KG1 (cell line): ENCODE data around the gene TBX10.
"Not testable (repeated sequence)": the region's sequence is repeated elsewhere in the genome, so short reads cannot be mapped to it uniquely, and the experiment has no call there.

Source experiments
- DNase-seq: peaks from one replicate; lab custom pipeline; 2025; lab: John Stamatoyannopoulos, UW

The TBX10 gene

GRCh38 chr11:67639438-67639859, at the start of gene TBX10:
Gene TBX10 (minus strand): TSS chr11:67639763. CDS start chr11:67639472, 291 bp downstream.
- DNase-seq: no peak

- DNase-seq: no peak
Observed at GRCh38 chr11:67689178-67689577, 49.6 kb upstream of the TBX10 start.

- DNase-seq: no peak
Observed at GRCh38 chr11:67687986-67688385, 48.4 kb upstream of the TBX10 start.

- not testable (repeated sequence) for DNase-seq
Observed at GRCh38 chr11:67685641-67686332, 46.2 kb upstream of the TBX10 start.

GRCh38 chr11:67682126-67683034, 42.8 kb upstream of the TBX10 start:
- DNase-seq: not testable (repeated sequence)

GRCh38 chr11:67680696-67681470, 41.3 kb upstream of the TBX10 start:
- no peak for DNase-seq

GRCh38 chr11:67675058-67675747, 35.6 kb upstream of the TBX10 start:
- DNase-seq: no peak

- no peak for DNase-seq
Observed at GRCh38 chr11:67674442-67674871, 34.9 kb upstream of the TBX10 start, which contains the start of gene ALDH3B2. Gene ALDH3B2 (minus strand): TSS chr11:67674623. CDS start chr11:67666935, 7,688 bp downstream.

GRCh38 chr11:67673902-67674301, 34.3 kb upstream of the TBX10 start:
- no peak for DNase-seq

GRCh38 chr11:67673358-67673757, 33.8 kb upstream of the TBX10 start:
- DNase-seq: no peak

- DNase-seq: no peak
Observed at GRCh38 chr11:67671211-67671520, 31.6 kb upstream of the TBX10 start.

GRCh38 chr11:67670316-67671210, 31.0 kb upstream of the TBX10 start:
- no peak for DNase-seq

GRCh38 chr11:67668192-67668551, 28.6 kb upstream of the TBX10 start:
- DNase-seq: no peak

- DNase-seq: no peak
Observed at GRCh38 chr11:67667490-67668191, 28.1 kb upstream of the TBX10 start.

GRCh38 chr11:67666676-67667489, 27.3 kb upstream of the TBX10 start:
- no peak for DNase-seq

GRCh38 chr11:67666303-67666645, 26.7 kb upstream of the TBX10 start:
- no peak for DNase-seq

- DNase-seq: no peak
Observed at GRCh38 chr11:67665541-67666302, 26.2 kb upstream of the TBX10 start.

GRCh38 chr11:67664696-67665540, 25.4 kb upstream of the TBX10 start:
- DNase-seq: no peak
